Mucosa of rectum (tissue), 2 donors: Measurements from ENCODE around the gene UGT1A6.

Experiments used
- H3K27ac ChIP-seq, 2 donors: one replicate each; pipeline ENCODE4 v1.7.0; 2013; ENCODE audit warnings: inconsistent platforms in 2 of 2, low read depth in 2 of 2, low read length in 2 of 2
- H3K27me3 ChIP-seq, 2 donors: one replicate each; pipeline ENCODE4 v1.7.0; 2013; ENCODE audit warnings: low read length in 2 of 2; ENCODE audit not compliant: control insufficient read depth in 2 of 2, insufficient read depth in 2 of 2
- H3K36me3 ChIP-seq, 2 donors: one replicate each; pipeline ENCODE4 v1.7.0; 2013; ENCODE audit warnings: low read length in 2 of 2; ENCODE audit not compliant: control insufficient read depth in 2 of 2, insufficient read depth in 2 of 2
- H3K4me1 ChIP-seq, 2 donors: one replicate each; pipeline ENCODE4 v1.7.0; 2013; ENCODE audit warnings: low read length in 2 of 2, mild to moderate bottlenecking in 1 of 2; ENCODE audit not compliant: control insufficient read depth in 2 of 2, insufficient read depth in 2 of 2
- H3K4me3 ChIP-seq, 2 donors: one replicate each; pipeline ENCODE4 v1.7.0; 2013; ENCODE audit warnings: low read length in 2 of 2
- H3K9ac ChIP-seq, 2 donors: one replicate each; pipeline ENCODE4 v1.7.0; 2013; ENCODE audit warnings: low read length in 2 of 2, low read depth in 1 of 2, mild to moderate bottlenecking in 1 of 2
- H3K9me3 ChIP-seq, 2 donors: one replicate each; pipeline ENCODE4 v1.7.0; 2013; ENCODE audit warnings: low read length in 2 of 2; ENCODE audit not compliant: control insufficient read depth in 2 of 2
- donor health status: healthy.
- donor health status: Normal muscosa, but diverticular disease.

UGT1A6 gene

DNA sequence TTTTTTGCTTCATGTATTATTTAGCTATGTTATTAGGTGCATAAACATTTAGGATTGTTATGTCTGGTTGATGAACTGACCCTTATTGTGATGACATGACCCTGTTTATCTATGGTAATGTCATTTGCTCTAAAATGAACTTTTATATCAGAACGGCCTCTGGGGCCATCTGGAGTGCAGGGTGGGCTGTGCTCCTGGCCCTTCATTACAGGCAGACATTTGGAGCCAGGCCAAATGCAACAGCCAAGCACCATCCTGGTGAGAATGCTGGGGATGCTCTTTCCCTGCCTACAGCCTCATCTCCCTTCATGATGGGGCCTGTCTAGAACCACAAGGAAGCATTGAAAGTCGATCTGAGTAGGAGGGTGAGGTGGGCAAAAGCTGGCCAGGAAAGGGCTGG is 123.6 kb downstream of the UGT1A6 start:
- H3K9ac ChIP-seq = no peak overlapping the region
- H3K4me1 ChIP-seq = no peaks in the 10 kb centered on the region
- H3K4me3 ChIP-seq = no peak overlapping the region
- no peaks in the 10 kb centered on the region for H3K36me3 ChIP-seq
- peaks cover 0 to 2% of the 10 kb centered on the region in 2 donors for H3K27me3 ChIP-seq
- H3K27ac ChIP-seq = no peak overlapping the region
- H3K9me3 ChIP-seq = no peaks in the 10 kb centered on the region

DNA sequence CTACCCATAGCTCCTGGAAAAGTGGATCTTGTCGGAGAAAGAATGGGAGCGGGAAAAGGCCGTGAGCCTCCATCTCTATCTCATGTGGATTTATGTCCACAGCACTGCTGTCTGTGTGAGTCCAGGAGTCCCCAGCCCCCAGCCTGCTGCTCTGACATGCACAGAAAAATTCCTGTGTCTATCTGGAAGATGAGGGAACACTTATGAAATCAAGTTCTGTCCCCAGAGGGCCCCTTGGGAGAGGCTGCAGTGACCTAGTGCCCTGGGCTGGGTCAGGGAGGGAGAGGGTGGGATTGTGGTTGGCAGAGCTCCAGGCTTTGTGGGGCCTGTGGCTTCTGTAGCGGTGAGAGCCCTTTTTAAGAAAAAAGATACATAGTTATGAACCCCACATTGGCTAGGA is 124.1 kb downstream of the UGT1A6 start:
- Histone ChIP-seq H3K9me3 (no peaks in the 10 kb centered on the region), H3K36me3 (no peaks in the 10 kb centered on the region), H3K27ac (no peak overlapping the region), H3K4me3 (no peak overlapping the region), H3K27me3 (peaks cover 0 to under 1% of the 10 kb centered on the region in 2 donors), H3K9ac (no peak overlapping the region), H3K4me1 (no peaks in the 10 kb centered on the region)

DNA sequence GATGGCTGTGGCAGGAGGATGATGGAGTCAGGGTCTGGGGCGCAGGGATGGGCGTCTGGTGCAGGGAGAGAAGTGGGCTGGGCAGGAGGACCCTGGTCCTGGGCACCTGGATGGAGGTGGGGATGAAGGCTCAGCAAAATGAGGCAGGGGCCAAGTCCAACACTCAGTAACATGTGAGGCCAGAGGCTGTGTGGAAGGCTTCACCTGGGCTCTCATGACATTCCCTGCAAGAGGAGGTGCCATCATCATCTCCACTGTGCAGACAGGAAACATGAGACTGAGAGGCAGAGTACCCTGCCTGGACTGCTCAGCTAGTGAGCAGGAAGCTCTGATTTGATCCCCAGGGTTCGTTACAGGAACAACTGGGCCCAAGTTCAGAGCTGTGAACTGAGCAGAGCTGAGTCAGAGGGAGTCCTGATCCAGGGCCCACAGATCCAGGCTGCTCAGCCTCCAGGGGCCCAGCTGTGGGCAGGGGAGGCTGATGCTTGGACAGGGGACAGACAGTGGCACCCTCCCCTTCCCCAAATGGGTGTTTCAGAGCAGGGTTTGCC is 124.7 kb downstream of the UGT1A6 start:
- Histone ChIP-seq H3K27me3 (no peaks in the 10 kb centered on the region), H3K4me1 (no peaks in the 10 kb centered on the region), H3K9me3 (no peaks in the 10 kb centered on the region), H3K4me3 (no peak overlapping the region), H3K36me3 (no peaks in the 10 kb centered on the region), H3K9ac (no peak overlapping the region), H3K27ac (no peak overlapping the region)

- Histone ChIP-seq H3K27me3 (no peaks in the 10 kb centered on the region), H3K9me3 (no peaks in the 10 kb centered on the region), H3K4me1 (no peaks in the 10 kb centered on the region), H3K36me3 (no peaks in the 10 kb centered on the region), H3K9ac (no peak overlapping the region), H3K4me3 (no peak overlapping the region), H3K27ac (no peak overlapping the region)
Observed at GRCh38 chr2:233817995-233818638, 125.4 kb downstream of the UGT1A6 start.

GRCh38 chr2:233818639-233819621 is 126.2 kb downstream of the UGT1A6 start:
- H3K9me3 ChIP-seq = no peaks in the 10 kb centered on the region
- no peaks in the 10 kb centered on the region for H3K27me3 ChIP-seq
- no peak overlapping the region for H3K9ac ChIP-seq
- H3K36me3 ChIP-seq = no peaks in the 10 kb centered on the region
- H3K27ac ChIP-seq = no peak overlapping the region
- no peak overlapping the region for H3K4me3 ChIP-seq
- no peaks in the 10 kb centered on the region for H3K4me1 ChIP-seq

GRCh38 chr2:233819884-233820773 is 127.4 kb downstream of the UGT1A6 start:
- no peak overlapping the region for H3K4me3 ChIP-seq
- no peaks in the 10 kb centered on the region for H3K36me3 ChIP-seq
- no peaks in the 10 kb centered on the region for H3K4me1 ChIP-seq
- H3K9me3 ChIP-seq = no peaks in the 10 kb centered on the region
- no peak overlapping the region for H3K9ac ChIP-seq
- no peaks in the 10 kb centered on the region for H3K27me3 ChIP-seq
- no peak overlapping the region for H3K27ac ChIP-seq

DNA sequence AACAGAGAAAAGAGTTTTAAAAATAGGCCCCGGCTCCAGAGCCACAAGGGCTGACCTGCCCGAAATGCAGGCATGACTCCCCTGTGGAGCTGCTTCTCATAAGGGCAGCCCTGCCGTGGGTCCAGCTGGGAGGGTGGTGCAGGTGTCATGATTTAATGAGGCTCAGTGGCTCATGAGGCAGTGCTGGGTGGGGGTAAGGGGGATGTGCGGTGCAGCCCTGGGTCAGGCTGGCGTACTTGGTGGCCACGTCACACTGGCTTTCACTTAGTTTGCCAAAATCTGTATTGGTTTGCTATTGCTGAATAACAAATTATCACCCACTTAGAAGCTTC is 128.1 kb downstream of the UGT1A6 start:
- H3K4me3 ChIP-seq = no peak overlapping the region
- no peaks in the 10 kb centered on the region for H3K36me3 ChIP-seq
- no peak overlapping the region for H3K9ac ChIP-seq
- H3K27ac ChIP-seq = no peak overlapping the region
- no peaks in the 10 kb centered on the region for H3K27me3 ChIP-seq
- no peaks in the 10 kb centered on the region for H3K9me3 ChIP-seq
- no peaks in the 10 kb centered on the region for H3K4me1 ChIP-seq

- H3K27me3 ChIP-seq = no peaks in the 10 kb centered on the region
- no peaks in the 10 kb centered on the region for H3K36me3 ChIP-seq
- no peak overlapping the region for H3K4me3 ChIP-seq
- H3K4me1 ChIP-seq = no peaks in the 10 kb centered on the region
- no peak overlapping the region for H3K9ac ChIP-seq
- H3K9me3 ChIP-seq = no peaks in the 10 kb centered on the region
- H3K27ac ChIP-seq = no peak overlapping the region
Observed at GRCh38 chr2:233821196-233821595, 128.5 kb downstream of the UGT1A6 start.

DNA sequence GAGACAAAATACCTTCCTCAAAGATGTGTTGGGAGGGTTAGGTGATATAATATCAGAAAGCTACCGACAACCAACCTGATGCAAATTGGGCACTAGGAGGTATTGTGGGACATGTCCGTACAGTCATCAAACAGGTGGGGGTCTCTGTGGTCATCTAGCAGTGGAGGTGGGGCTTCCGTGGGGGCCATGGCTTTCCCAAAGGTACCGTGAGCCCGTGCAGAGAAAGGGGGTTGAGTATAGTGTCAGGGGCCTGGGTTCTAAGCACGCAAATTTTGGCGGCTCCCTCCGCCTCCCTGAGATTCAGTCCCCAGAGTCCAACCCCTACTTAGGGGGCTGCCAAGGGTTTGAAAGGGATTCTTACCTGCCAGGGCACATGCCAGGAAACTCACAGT is 129.0 kb downstream of the UGT1A6 start:
- Histone ChIP-seq H3K4me1 (no peaks in the 10 kb centered on the region), H3K36me3 (no peaks in the 10 kb centered on the region), H3K4me3 (no peak overlapping the region), H3K27ac (no peak overlapping the region), H3K9me3 (no peaks in the 10 kb centered on the region), H3K27me3 (no peaks in the 10 kb centered on the region), H3K9ac (no peak overlapping the region)
